ENCODE measurements around the gene AP2B1. TPM values are rescaled to one million over a fixed set of nuclear protein-coding genes. Genes with fewer than 3 reads are reported as not detected.
A peak's percentile ranks its signal among the peaks of the same experiment; 100 is the strongest.

AP2B1 gene
- total RNA-seq, 5 donors from 2014 or later (not counting 1 experiment from before 2014, with no cell fraction given) = 106 to 157 (median 134) TPM

DNA sequence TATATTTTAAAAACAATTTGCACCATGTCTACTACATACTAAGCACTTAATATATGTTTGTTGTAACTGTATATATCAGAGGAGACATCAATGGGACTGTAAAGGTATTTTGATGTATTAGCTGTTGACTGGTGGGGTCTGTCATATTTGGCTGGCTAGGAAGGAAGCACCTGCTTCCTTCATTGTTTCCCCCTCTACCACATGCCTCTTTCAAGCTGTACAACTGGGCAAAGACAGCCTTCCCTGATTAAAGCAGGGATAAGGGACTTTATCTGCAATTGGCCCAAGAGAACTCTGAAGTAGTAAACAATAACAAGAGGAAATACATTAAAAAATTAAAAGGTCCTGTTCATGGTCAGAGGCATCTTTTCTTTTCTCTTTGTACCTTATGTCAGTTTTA is 44.1 kb upstream of the AP2B1 start:
- peak overlapping the region in 1 of 2 donors; percentile 12 for H3K27ac Mint-ChIP-seq
- H3K4me1 Mint-ChIP-seq = peaks cover 47 to 51% (median 48%) of the 10 kb centered on the region in 3 donors
- CTCF ChIA-PET = interaction anchor here (0.6 to 1.2 kb wide), 3 partner anchors 9 to 373 kb away, joined by 3 to 5 read pairs (median 4); no protein-coding TSS in a partner anchor
- Histone ChIP-seq H3K36me3 (ENCODE audit: control insufficient read depth in 2 of 2, extremely low read depth in 1 of 2, insufficient read depth in 1 of 2, low read length in 1 of 2) (no peaks in the 10 kb centered on the region), H3K9me3 (no peaks in the 10 kb centered on the region), H3K27me3 (replicated peaks in 1 of 2; ENCODE audit: control insufficient read depth in 2 of 2, extremely low read depth in 1 of 2, insufficient read depth in 2 of 2, low read length in 1 of 2) (no peaks in the 10 kb centered on the region), H3K27ac (ENCODE audit: low read length) (no peak overlapping the region), H3K4me1 (ENCODE audit: control insufficient read depth in 1 of 2, extremely low read depth in 1 of 2, insufficient read depth in 2 of 2, low read length in 2 of 2) (peaks cover 24 to 26% of the 10 kb centered on the region in 2 experiments), H3K4me3 (ENCODE audit: control insufficient read depth in 1 of 2, extremely low read depth in 1 of 2, low read length in 1 of 2) (no peak overlapping the region)
- no peak overlapping the region for H3K4me3 Mint-ChIP-seq
- POLR2A ChIA-PET = no interaction called here
- H3K36me3 Mint-ChIP-seq = peaks cover 7% of the 10 kb centered on the region
- H3K9me3 Mint-ChIP-seq = no peaks in the 10 kb centered on the region
- ATAC-seq (replicated peaks in 1 of 4) = no peak
- no peak for DNase-seq
- H3K27me3 Mint-ChIP-seq = no peaks in the 10 kb centered on the region

DNA sequence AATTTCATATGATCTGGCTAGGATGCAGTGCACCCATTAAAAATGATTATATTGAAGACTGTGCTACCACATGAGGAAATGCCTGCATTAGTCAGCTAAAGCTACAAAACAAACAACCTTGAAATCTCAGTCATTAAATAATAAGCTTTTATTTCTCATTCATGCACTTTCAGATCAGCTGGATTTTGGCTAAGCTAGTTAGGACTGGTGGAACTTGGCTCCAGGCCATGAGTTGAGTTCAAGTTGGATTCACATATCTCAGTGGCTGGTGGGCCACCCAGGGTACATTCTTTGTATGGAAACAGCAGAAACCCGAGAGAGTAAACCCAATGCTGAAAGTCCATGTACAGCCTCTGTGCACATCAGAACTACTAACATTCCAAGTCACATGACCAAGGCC is 43.3 kb upstream of the AP2B1 start:
- Histone ChIP-seq H3K4me3 (ENCODE audit: control insufficient read depth in 1 of 2, extremely low read depth in 1 of 2, low read length in 1 of 2) (no peak overlapping the region), H3K9me3 (no peaks in the 10 kb centered on the region), H3K36me3 (ENCODE audit: control insufficient read depth in 2 of 2, extremely low read depth in 1 of 2, insufficient read depth in 1 of 2, low read length in 1 of 2) (no peaks in the 10 kb centered on the region), H3K27me3 (replicated peaks in 1 of 2; ENCODE audit: control insufficient read depth in 2 of 2, extremely low read depth in 1 of 2, insufficient read depth in 2 of 2, low read length in 1 of 2) (no peaks in the 10 kb centered on the region), H3K27ac (ENCODE audit: low read length) (no peak overlapping the region), H3K4me1 (ENCODE audit: control insufficient read depth in 1 of 2, extremely low read depth in 1 of 2, insufficient read depth in 2 of 2, low read length in 2 of 2) (peaks cover 18 to 21% of the 10 kb centered on the region in 2 experiments)
- Mint-ChIP-seq H3K4me1 (peaks cover 38 to 42% (median 40%) of the 10 kb centered on the region in 3 donors), H3K27me3 (no peaks in the 10 kb centered on the region), H3K9me3 (no peaks in the 10 kb centered on the region), H3K4me3 (no peak overlapping the region), H3K27ac (no peak overlapping the region), H3K36me3 (peaks cover 7% of the 10 kb centered on the region)
- CTCF ChIA-PET = interaction anchor here in 1 of 2 donors (0.8 kb wide), 1 partner anchor 13 kb away, joined by 4 read pairs; no protein-coding TSS in a partner anchor
- WGBS (ENCODE audit: insufficient coverage) = no CpG with 5 or more reads among the region's 1 CpG
- POLR2A ChIA-PET = no interaction called here
- ATAC-seq (replicated peaks in 1 of 4) = no peak
- DNase-seq = no peak

DNA sequence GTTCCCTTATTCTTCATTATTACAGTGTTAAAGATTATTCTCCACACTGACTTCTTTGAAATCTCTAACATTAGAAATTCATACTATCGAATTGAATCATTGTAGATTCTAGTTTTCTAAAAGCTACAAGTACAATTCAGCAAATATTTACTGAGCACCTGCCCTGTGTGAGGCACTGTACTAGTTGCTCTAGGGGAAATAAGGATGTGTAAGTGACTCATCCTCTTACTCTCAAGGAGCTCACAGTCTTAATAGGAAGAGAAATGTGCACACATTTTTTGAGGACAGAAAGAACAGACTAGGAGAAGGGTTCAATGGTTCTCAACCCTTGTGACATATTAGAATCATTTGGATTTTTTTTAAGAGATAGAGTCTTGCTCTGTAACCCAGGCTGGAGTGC is 42.0 kb upstream of the AP2B1 start:
- no CpG with 5 or more reads among the region's 1 CpG for WGBS (ENCODE audit: insufficient coverage)
- ChIA-PET POLR2A (no interaction called here), CTCF (interaction anchor here in 1 of 2 donors (0.7 kb wide), 1 partner anchor 8 kb away, joined by 3 read pairs; no protein-coding TSS in a partner anchor)
- Mint-ChIP-seq H3K4me1 (peaks cover 25 to 30% (median 28%) of the 10 kb centered on the region in 3 donors), H3K9me3 (no peaks in the 10 kb centered on the region), H3K4me3 (no peak overlapping the region), H3K27ac (no peak overlapping the region), H3K36me3 (peaks cover 12% of the 10 kb centered on the region), H3K27me3 (no peaks in the 10 kb centered on the region)
- peaks cover 11% of the 10 kb centered on the region in 2 experiments for H3K4me1 ChIP-seq (ENCODE audit: control insufficient read depth in 1 of 2, extremely low read depth in 1 of 2, insufficient read depth in 2 of 2, low read length in 2 of 2)
- H3K4me3 ChIP-seq (ENCODE audit: control insufficient read depth in 1 of 2, extremely low read depth in 1 of 2, low read length in 1 of 2) = no peak overlapping the region
- H3K9me3 ChIP-seq = no peaks in the 10 kb centered on the region
- H3K27ac ChIP-seq (ENCODE audit: low read length) = no peak overlapping the region
- DNase-seq = no peak
- ATAC-seq (replicated peaks in 1 of 4) = no peak
- no peaks in the 10 kb centered on the region for H3K27me3 ChIP-seq (replicated peaks in 1 of 2; ENCODE audit: control insufficient read depth in 2 of 2, extremely low read depth in 1 of 2, insufficient read depth in 2 of 2, low read length in 1 of 2)
- no peaks in the 10 kb centered on the region for H3K36me3 ChIP-seq (ENCODE audit: control insufficient read depth in 2 of 2, extremely low read depth in 1 of 2, insufficient read depth in 1 of 2, low read length in 1 of 2)

DNA sequence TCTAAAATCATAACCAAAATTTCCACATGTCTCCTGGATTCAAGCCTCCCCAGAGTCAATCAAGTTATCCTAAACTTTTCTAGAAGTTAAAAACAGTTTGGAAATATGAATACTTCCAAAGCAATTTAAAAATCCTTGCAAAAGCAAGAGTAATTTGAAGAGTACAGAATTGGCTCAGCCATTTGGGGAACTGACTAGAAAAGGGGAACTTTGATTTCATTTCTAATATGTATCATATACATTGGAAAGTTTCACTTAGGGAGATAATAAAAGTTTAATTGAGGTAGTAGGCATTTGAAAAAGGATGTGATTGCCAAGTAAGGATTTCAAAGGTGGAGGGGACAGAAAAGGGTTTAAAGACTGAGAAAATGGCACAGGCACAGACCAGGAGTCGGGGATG is 40.6 kb upstream of the AP2B1 start:
- Histone ChIP-seq H3K4me3 (ENCODE audit: control insufficient read depth in 1 of 2, extremely low read depth in 1 of 2, low read length in 1 of 2) (no peak overlapping the region), H3K27me3 (replicated peaks in 1 of 2; ENCODE audit: control insufficient read depth in 2 of 2, extremely low read depth in 1 of 2, insufficient read depth in 2 of 2, low read length in 1 of 2) (no peaks in the 10 kb centered on the region), H3K27ac (ENCODE audit: low read length) (no peak overlapping the region), H3K4me1 (ENCODE audit: control insufficient read depth in 1 of 2, extremely low read depth in 1 of 2, insufficient read depth in 2 of 2, low read length in 2 of 2) (peaks cover 3 to 6% of the 10 kb centered on the region in 2 experiments), H3K36me3 (ENCODE audit: control insufficient read depth in 2 of 2, extremely low read depth in 1 of 2, insufficient read depth in 1 of 2, low read length in 1 of 2) (no peaks in the 10 kb centered on the region), H3K9me3 (no peaks in the 10 kb centered on the region)
- Mint-ChIP-seq H3K27ac (no peak overlapping the region), H3K4me3 (no peak overlapping the region), H3K36me3 (peaks cover 14% of the 10 kb centered on the region), H3K27me3 (no peaks in the 10 kb centered on the region), H3K9me3 (no peaks in the 10 kb centered on the region), H3K4me1 (peaks cover 15 to 19% (median 18%) of the 10 kb centered on the region in 3 donors)
- ChIA-PET CTCF (interaction anchor here in 1 of 2 donors (0.6 to 1.0 kb wide), 2 partner anchors 8 to 217 kb away, joined by 3 read pairs; no protein-coding TSS in a partner anchor), POLR2A (no interaction called here)
- DNase-seq (no peak), ATAC-seq (replicated peaks in 1 of 4) (no peak)
- 60% methylated on average over 1 of the region's 1 CpG for WGBS (ENCODE audit: insufficient coverage)

DNA sequence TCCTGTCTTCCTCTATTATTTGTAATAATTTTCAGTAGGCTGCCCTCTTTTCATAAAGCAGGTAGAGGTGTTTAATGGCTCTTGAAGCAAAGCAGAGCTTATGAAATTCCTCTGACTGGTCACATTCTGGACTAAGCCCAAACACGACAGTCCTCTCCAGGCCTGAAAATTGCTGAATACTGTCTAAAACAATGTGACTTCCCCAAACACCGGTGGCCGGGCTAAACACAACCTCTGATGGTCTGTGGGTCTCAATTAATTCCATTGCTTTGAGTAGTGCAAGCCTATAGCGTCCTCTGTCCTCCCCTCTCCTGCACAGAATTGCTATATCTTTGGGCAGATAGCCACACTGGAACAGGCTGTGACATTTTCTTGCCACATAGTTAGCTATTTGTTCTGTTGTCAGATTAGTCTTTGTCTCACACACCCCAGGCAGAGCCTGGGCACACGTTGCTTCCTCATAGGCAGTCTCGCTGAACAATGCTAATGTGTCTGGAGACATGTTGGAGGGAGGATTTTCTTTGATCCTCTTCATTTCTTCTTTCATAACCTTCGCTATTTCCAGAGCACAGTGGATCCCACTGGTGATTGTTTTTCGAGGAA is 38.8 kb upstream of the AP2B1 start:
- Histone ChIP-seq H3K9me3 (no peaks in the 10 kb centered on the region), H3K4me3 (ENCODE audit: control insufficient read depth in 1 of 2, extremely low read depth in 1 of 2, low read length in 1 of 2) (no peak overlapping the region), H3K4me1 (ENCODE audit: control insufficient read depth in 1 of 2, extremely low read depth in 1 of 2, insufficient read depth in 2 of 2, low read length in 2 of 2) (no peaks in the 10 kb centered on the region), H3K27ac (ENCODE audit: low read length) (no peak overlapping the region), H3K36me3 (ENCODE audit: control insufficient read depth in 2 of 2, extremely low read depth in 1 of 2, insufficient read depth in 1 of 2, low read length in 1 of 2) (no peaks in the 10 kb centered on the region), H3K27me3 (replicated peaks in 1 of 2; ENCODE audit: control insufficient read depth in 2 of 2, extremely low read depth in 1 of 2, insufficient read depth in 2 of 2, low read length in 1 of 2) (no peaks in the 10 kb centered on the region)
- 93% methylated on average over 4 of the region's 8 CpGs for WGBS (ENCODE audit: insufficient coverage)
- peaks cover 9 to 11% (median 11%) of the 10 kb centered on the region in 3 donors for H3K4me1 Mint-ChIP-seq
- H3K4me3 Mint-ChIP-seq = no peak overlapping the region
- CTCF ChIA-PET = no interaction called here
- peaks cover 13% of the 10 kb centered on the region for H3K36me3 Mint-ChIP-seq
- H3K27me3 Mint-ChIP-seq = no peaks in the 10 kb centered on the region
- DNase-seq (no peak), ATAC-seq (replicated peaks in 1 of 4) (no peak)
- H3K27ac Mint-ChIP-seq = no peak overlapping the region
- H3K9me3 Mint-ChIP-seq = no peaks in the 10 kb centered on the region
- POLR2A ChIA-PET = no interaction called here

DNA sequence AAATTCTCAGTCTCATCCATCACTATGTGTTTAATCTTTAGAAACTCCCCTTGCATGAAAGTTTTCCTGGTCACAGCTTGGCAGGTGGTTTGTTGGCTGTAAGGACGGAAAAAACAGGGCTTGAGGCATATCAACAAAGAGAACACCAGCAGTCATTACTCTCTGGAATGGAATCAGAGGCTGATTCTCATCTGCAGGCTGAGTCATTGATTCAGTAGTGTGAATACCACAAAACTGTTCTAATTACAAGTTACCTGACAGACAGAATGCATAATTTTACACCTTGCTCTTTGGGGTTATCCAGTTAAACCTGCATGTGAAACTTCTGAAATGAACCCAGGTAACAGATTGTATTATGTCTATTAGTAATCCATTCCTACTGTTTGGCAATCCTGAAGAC is 38.1 kb upstream of the AP2B1 start:
- H3K4me1 ChIP-seq (ENCODE audit: control insufficient read depth in 1 of 2, extremely low read depth in 1 of 2, insufficient read depth in 2 of 2, low read length in 2 of 2) = no peaks in the 10 kb centered on the region
- peaks cover 11% of the 10 kb centered on the region for H3K36me3 Mint-ChIP-seq
- peaks cover 5 to 6% (median 5%) of the 10 kb centered on the region in 3 donors for H3K4me1 Mint-ChIP-seq
- no peaks in the 10 kb centered on the region for H3K36me3 ChIP-seq (ENCODE audit: control insufficient read depth in 2 of 2, extremely low read depth in 1 of 2, insufficient read depth in 1 of 2, low read length in 1 of 2)
- no peaks in the 10 kb centered on the region for H3K9me3 ChIP-seq
- POLR2A ChIA-PET = no interaction called here
- no peaks in the 10 kb centered on the region for H3K27me3 ChIP-seq (replicated peaks in 1 of 2; ENCODE audit: control insufficient read depth in 2 of 2, extremely low read depth in 1 of 2, insufficient read depth in 2 of 2, low read length in 1 of 2)
- no CpG with 5 or more reads among the region's 1 CpG for WGBS (ENCODE audit: insufficient coverage)
- ATAC-seq (replicated peaks in 1 of 4) (no peak), DNase-seq (no peak)
- H3K9me3 Mint-ChIP-seq = no peaks in the 10 kb centered on the region
- no peak overlapping the region for H3K27ac Mint-ChIP-seq
- no peak overlapping the region for H3K4me3 ChIP-seq (ENCODE audit: control insufficient read depth in 1 of 2, extremely low read depth in 1 of 2, low read length in 1 of 2)
- H3K4me3 Mint-ChIP-seq = no peak overlapping the region
- H3K27me3 Mint-ChIP-seq = no peaks in the 10 kb centered on the region
- CTCF ChIA-PET = no interaction called here
- H3K27ac ChIP-seq (ENCODE audit: low read length) = no peak overlapping the region
